ENCODE data around the gene DCST1.

DCST1 gene

DNA sequence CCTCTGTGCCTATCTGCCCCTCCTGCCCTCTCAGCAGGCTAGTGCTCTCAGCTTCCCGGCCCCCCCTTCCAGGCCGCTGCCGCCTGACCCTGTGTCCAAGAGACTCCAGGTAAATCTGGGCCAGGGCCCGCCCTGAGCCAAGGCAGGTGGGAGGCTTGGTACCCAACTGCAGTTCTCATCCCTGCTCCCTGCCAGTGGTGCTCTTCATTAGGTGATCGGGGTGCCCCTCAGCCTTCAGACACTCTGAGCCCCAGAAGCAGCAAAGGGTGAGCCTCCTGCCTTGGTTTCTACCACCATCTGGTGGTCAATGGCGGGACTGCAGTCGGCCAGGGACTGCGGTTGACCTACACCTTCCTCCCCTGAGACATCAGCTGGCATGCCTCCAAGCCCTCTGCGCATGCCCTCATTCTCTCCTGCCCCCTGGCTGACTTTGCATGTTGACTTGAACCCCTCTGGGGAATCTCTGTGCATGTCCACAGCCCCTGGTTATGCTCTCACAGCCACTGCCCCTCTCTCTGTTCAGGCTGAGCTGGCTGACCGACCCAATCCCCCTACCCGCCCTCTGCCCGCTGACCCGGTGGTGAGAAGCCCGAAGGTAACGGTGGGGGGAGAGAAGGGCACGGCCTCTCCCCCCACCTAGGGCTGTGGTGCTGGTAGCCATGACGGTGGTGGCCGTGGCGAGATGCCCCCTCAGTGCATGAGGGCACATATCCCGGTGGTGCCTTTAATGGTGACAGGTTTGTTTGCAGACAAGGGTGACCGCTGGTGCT, 27.9 kb downstream of the DCST1 start:
- no peak for TF ChIP-seq JUND (IDR thresholded peaks at IDR 0.05; ENCODE audit: low read depth)
- peak; percentile 86 to 88 for DNase-seq (ENCODE audit: low read depth in 1 of 2, low spot score in 1 of 2)
- in situ Hi-C loops (cut with HindIII; ENCODE audit: low pct_unique_long_range_greater_than_20kb, low sequenced_read_pairs) = no loop called here

DNA sequence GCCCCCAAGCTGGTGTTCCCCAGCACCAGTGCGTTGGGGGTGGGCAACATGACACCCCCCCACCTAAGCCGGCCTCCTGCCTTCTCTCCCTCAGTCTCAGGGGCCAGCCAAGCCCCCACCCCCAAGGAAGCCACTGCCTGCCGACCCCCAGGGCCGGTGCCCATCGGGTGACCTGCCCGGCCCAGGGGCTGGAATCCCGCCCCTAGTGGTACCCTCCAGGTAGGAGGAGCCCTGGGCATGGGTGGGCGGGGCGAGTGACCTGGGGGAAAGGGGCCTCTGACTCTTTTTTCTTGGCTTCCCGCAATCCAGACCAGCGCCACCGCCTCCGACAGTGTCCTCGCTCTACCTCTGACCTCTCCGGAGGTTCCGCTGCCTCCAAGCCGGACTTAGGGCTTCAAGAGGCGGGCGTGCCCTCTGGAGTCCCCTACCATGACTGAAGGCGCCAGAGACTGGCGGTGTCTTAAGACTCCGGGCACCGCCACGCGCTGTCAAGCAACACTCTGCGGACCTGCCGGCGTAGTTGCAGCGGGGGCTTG, 28.6 kb downstream of the DCST1 start:
- DNase-seq (ENCODE audit: low read depth in 1 of 2, low spot score in 1 of 2) = no peak
- TF ChIP-seq JUND (IDR thresholded peaks at IDR 0.05; ENCODE audit: low read depth) = no peak
- in situ Hi-C loops (cut with HindIII; ENCODE audit: low pct_unique_long_range_greater_than_20kb, low sequenced_read_pairs) = no loop called here

DNA sequence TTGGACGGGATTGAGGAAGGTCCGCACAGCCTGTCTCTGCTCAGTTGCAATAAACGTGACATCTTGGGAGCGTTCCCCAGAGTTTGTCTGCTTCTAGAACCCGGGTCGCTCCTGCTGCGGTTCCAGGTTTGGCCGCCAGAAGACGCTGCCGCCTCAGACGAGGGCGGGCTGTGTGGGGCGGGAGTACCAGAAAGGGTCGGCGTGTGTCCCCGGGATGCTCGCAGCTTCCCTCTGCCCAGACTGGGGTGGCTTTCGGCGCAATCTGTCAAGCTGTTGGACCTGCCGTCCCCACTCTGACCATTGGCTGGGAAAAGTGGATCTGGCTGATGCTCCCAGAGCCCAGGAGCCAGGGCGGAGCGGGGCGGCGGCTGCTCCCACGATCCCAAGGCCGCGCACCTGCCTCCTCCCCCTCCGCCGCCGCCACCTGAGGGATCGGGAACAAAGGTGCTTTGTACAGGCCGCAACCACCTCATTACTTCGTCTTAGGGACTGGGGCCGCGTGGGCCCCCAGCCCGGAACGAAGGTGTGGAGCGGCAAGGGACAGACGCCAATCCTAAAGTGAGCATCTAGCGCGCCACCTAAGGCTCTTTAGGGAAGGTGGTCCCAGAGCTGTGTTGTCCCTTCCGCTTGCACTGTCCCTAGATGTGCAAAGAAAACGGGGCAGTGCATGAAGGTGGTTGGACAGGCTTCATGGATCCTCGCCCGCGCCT, 29.2 kb downstream of the DCST1 start:
- in situ Hi-C loops (cut with HindIII; ENCODE audit: low pct_unique_long_range_greater_than_20kb, low sequenced_read_pairs) = no loop called here
- peak in 1 of 2 experiments; percentile 66 for DNase-seq (ENCODE audit: low read depth in 1 of 2, low spot score in 1 of 2)
- TF ChIP-seq JUND (IDR thresholded peaks at IDR 0.05; ENCODE audit: low read depth) = no peak

DNA sequence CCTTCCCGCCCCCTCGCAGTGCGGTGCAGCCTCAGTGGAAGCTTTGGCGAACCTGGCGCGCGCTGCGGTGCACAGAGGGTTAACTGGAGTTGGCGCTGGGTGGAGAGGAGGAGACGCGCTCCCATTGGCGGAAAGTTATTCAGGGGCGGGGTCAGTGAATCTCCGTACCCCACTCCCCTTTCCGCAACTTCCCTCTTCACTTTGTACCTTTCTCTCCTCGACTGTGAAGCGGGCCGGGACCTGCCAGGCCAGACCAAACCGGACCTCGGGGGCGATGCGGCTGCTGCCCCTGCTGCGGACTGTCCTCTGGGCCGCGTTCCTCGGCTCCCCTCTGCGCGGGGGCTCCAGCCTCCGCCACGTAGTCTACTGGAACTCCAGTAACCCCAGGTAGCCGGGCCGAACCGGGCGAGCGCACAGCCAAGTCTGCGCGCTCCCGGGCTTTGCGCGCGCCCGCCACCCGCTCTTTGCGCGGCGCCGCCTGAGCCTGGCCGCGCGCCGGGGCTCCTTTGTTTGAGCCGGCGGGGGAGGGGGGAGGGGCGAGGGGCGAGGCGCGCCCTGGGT, 30.0 kb downstream of the DCST1 start, which contains the start of gene EFNA4:
Gene EFNA4 (plus strand): TSS at position 191 of the 561 bp plus-strand sequence. CDS start 84 bp downstream, at position 275.
- DNase-seq (ENCODE audit: low read depth in 1 of 2, low spot score in 1 of 2) = peak; percentile 96 to 99
- in situ Hi-C loops (cut with HindIII; ENCODE audit: low pct_unique_long_range_greater_than_20kb, low sequenced_read_pairs) = no loop called here
- TF ChIP-seq JUND (IDR thresholded peaks at IDR 0.05; ENCODE audit: low read depth) = no peak

DNA sequence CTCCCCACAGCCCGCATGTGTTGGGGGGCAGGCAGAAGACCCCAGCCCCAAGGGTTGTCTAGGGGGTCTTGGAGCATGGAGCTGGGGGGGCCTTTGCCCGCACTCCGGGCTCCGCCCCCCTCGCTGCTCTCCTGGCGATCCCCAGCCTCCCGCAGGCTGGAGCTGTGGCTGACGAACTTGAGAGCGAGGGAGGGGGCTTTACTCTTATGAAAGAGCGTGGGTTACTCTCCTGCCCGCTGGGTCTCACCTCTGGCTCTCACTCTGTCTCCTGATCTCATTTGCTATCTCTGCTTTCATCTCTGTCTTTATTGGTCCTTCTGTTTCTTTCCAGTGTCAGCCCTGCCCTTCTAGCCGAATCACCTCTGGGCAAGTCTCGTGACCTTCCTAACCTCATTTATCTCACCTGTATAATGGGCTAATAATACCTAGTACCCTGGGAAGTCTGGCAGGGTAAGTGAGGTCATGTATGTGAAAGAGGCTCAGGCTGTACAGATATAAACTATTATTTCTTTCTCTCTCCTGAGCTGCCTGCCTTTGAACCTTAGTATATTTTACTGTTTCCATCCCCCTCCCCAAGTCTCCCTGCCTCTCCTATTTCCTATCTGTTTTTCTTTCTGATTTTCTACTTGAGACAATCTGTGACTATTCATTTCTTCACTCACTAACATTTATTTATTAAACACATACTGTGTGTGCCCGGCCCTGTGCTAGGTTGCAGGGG, 30.6 kb downstream of the DCST1 start:
- in situ Hi-C loops (cut with HindIII; ENCODE audit: low pct_unique_long_range_greater_than_20kb, low sequenced_read_pairs) = no loop called here
- no peak for TF ChIP-seq JUND (IDR thresholded peaks at IDR 0.05; ENCODE audit: low read depth)
- DNase-seq (ENCODE audit: low read depth in 1 of 2, low spot score in 1 of 2) = peak in 1 of 2 experiments; percentile 54

DNA sequence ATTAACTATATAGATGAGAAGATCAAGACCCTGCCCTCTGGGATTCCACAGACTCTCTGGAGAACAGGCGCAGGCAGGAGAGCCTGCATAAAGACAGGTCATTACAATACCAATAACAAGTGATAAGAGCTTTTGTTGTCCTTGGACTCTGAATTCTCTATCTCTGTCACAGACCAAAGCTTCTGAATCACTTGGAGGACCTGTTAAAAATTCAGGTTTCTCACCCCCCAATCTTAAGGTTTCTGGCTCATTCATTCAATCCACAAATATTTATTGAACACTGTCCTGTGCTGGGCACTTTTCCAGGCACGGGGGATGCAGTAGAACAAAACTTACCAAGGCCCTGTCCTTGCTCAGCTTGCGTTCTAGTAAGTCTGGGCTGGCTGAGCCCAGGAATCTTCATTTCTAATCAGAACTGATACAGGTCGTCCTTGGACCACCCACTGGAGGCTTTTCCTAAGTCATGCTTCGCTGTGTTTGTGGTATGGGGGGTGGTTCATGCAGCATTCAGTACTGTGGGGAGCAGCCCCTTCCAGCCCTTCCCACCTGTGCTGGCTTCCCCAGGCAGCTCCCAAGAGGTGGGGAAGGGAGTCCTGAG, 31.3 kb downstream of the DCST1 start:
- no peak for TF ChIP-seq JUND (IDR thresholded peaks at IDR 0.05; ENCODE audit: low read depth)
- DNase-seq (ENCODE audit: low read depth in 1 of 2, low spot score in 1 of 2) = no peak
- in situ Hi-C loops (cut with HindIII; ENCODE audit: low pct_unique_long_range_greater_than_20kb, low sequenced_read_pairs) = no loop called here

DNA sequence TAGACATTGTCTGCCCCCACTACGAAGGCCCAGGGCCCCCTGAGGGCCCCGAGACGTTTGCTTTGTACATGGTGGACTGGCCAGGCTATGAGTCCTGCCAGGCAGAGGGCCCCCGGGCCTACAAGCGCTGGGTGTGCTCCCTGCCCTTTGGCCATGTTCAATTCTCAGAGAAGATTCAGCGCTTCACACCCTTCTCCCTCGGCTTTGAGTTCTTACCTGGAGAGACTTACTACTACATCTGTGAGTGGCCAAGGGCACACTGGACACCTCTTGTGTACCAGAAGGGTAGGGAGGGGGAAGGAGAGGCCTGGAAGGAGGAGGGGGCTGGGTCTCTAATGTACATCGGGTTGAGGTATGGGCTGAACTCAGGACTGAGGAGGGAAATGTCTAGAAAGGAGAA, 33.2 kb downstream of the DCST1 start:
- no peak for DNase-seq (ENCODE audit: low read depth in 1 of 2, low spot score in 1 of 2)
- no peak for TF ChIP-seq JUND (IDR thresholded peaks at IDR 0.05; ENCODE audit: low read depth)
- in situ Hi-C loops (cut with HindIII; ENCODE audit: low pct_unique_long_range_greater_than_20kb, low sequenced_read_pairs) = no loop called here

DNA sequence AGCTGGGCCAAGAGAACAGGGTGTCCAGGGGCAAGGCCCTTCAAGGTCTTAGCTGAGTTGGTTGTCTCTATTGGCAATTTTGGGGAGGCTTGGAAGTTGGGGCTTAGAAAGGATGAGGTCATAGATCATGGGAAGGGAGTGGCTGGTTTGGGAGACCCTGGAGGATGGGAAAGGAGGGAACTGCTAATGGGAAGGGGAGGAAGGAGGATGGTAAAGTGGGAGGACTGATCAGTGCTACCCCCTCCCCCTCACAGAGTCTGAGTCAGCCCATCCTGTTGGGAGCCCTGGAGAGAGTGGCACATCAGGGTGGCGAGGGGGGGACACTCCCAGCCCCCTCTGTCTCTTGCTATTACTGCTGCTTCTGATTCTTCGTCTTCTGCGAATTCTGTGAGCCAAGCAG, 35.0 kb downstream of the DCST1 start:
- in situ Hi-C loops (cut with HindIII; ENCODE audit: low pct_unique_long_range_greater_than_20kb, low sequenced_read_pairs) = no loop called here
- no peak for DNase-seq (ENCODE audit: low read depth in 1 of 2, low spot score in 1 of 2)

DNA sequence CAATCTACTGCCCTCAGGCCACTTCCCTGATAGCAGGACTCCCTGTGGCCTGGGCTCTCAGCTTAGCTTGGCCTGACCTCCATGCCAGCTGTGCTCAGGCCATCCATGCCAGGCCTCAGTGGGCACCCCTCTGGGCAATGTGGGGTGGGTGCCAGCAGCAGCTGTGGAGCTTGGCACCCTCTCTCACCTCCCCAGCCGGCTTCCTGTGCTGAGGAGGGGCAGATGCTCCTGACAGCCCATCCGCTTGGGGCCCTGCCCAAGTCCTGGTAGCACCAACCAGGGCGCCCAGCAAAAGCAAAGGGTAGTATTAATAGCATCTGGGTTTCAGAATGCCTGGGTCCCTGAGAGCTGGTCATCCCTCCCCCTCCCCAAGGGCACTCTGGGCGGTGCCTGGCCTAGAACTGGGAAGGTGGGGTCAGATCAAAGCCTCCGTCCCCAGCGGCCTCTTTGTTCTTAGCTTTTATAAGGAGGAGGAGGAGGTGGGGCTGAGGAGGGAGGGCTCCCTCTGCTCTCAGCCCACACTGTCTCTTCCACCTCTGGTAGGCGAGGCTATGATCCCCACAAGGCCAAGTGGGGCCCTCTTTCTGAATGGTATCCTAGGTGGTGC, 36.0 kb downstream of the DCST1 start:
- DNase-seq (ENCODE audit: low read depth in 1 of 2, low spot score in 1 of 2) = no peak
- TF ChIP-seq JUND (IDR thresholded peaks at IDR 0.05; ENCODE audit: low read depth) = no peak
- in situ Hi-C loops (cut with HindIII; ENCODE audit: low pct_unique_long_range_greater_than_20kb, low sequenced_read_pairs) = no loop called here

More for the DNA sequence above, 35.0 kb downstream of the DCST1 start:
- no peak for TF ChIP-seq JUND (IDR thresholded peaks at IDR 0.05; ENCODE audit: low read depth)

DNA sequence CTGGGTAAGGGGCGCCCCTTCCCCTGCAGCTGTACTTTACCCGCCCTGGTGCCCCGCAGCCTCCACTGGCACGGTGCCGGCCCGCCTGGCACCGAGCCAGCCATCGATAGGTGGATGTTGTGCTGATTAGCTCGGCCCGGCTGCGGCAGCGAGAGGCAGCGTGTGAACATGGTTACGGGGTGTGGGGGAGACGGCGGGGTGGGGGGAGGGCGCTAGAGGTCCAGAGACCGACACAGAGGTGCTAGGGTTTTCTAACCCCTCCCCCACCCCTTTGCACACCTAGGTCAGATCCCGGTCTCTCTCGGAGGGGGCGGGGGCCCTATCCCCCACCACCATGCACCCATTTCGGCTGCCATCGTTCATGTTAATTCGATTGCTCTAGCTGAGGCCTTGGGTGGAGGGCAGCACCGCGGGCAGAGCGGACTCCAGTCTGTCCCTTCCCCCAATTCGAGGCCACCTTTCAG, 36.6 kb downstream of the DCST1 start:
- no peak for DNase-seq (ENCODE audit: low read depth in 1 of 2, low spot score in 1 of 2)
- TF ChIP-seq JUND (IDR thresholded peaks at IDR 0.05; ENCODE audit: low read depth) = no peak
- in situ Hi-C loops (cut with HindIII; ENCODE audit: low pct_unique_long_range_greater_than_20kb, low sequenced_read_pairs) = no loop called here

DNA sequence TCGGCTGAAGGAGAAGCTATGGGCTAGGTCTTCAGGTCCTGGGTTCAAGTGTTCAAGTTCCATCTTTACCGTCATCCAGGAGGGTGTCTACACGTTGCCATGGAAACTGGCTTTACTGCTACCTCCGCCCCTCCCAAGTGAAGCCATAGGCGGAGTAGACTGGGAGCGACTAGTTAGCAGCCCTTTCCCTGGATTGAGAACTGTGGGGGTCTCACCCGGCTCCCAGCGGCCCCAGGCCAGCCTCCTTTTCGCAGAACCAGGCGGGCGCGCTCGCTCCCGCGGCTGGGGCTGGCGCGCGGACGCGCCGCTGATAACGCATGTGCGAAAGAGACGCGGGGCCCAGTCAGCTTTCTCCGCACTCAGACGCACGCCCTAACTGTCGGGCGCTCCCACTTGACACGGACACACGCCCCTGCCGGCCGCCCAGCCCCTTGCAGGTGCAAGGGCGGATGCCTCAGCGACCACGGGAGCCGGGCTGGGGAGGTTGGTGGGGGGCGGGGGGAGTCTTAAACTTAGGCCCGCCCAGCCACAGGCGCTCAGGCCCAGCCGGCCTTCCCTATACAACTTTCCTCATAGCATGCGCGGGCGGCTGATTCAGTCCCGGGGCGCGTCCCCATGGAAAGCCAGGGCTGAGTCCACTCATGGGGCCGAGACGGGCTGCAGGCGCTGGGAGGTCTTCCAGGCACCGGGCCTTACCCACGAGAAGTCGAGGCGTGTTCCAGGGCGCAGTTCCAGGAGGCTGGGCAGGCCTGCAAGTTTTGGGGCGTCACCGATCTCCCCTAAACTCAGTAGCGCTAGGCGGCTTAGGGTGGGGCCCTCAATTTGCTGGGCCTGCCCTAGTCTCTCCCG, 37.3 kb downstream of the DCST1 start:
- DNase-seq (ENCODE audit: low read depth in 1 of 2, low spot score in 1 of 2) = no peak
- in situ Hi-C loops (cut with HindIII; ENCODE audit: low pct_unique_long_range_greater_than_20kb, low sequenced_read_pairs) = no loop called here
- TF ChIP-seq JUND (IDR thresholded peaks at IDR 0.05; ENCODE audit: low read depth) = no peak

Data from T47D (cell line).